ENCODE results near the gene CES3. TPM values are rescaled to one million over a fixed set of nuclear protein-coding genes. Genes with fewer than 3 reads are reported as not detected.
A peak's percentile ranks its signal among the peaks of the same experiment; 100 is the strongest.
"Not testable (repeated sequence)": the region's sequence is repeated elsewhere in the genome, so short reads cannot be mapped to it uniquely, and the experiment has no call there.

CES3 gene
- total RNA-seq, 1 donor: 0.54 TPM

DNA sequence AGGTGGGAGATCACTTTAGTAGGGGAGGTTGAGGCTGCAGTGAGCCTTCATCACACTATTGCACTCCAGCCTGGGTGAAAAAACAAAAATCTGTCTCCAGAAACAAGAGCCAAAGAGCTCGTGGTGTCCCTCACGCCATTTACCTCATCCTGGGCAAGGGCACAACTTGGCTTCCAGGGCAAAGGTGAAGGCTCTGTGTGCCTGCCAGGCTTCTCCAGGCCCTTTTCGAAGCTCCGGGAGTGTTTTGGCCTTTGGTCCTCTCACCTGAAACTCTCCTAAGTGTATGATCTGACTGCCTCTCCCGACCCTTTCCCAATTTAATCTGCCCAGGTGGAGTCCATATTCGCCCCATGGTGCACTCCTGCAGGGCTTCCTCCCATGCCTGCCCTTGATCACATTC lies 11.6 kb upstream of the CES3 start:
- DNase-seq (ENCODE audit: low read depth): no peak
- TF ChIP-seq, protein P1, sequence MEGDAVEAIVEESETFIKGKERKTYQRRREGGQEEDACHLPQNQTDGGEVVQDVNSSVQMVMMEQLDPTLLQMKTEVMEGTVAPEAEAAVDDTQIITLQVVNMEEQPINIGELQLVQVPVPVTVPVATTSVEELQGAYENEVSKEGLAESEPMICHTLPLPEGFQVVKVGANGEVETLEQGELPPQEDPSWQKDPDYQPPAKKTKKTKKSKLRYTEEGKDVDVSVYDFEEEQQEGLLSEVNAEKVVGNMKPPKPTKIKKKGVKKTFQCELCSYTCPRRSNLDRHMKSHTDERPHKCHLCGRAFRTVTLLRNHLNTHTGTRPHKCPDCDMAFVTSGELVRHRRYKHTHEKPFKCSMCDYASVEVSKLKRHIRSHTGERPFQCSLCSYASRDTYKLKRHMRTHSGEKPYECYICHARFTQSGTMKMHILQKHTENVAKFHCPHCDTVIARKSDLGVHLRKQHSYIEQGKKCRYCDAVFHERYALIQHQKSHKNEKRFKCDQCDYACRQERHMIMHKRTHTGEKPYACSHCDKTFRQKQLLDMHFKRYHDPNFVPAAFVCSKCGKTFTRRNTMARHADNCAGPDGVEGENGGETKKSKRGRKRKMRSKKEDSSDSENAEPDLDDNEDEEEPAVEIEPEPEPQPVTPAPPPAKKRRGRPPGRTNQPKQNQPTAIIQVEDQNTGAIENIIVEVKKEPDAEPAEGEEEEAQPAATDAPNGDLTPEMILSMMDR (IDR thresholded peaks at IDR 0.05; ENCODE audit: insufficient read depth, low read length): no peak
- H3K4me3 ChIP-seq (ENCODE audit: low read depth, low read length): no peak overlapping the region

DNA sequence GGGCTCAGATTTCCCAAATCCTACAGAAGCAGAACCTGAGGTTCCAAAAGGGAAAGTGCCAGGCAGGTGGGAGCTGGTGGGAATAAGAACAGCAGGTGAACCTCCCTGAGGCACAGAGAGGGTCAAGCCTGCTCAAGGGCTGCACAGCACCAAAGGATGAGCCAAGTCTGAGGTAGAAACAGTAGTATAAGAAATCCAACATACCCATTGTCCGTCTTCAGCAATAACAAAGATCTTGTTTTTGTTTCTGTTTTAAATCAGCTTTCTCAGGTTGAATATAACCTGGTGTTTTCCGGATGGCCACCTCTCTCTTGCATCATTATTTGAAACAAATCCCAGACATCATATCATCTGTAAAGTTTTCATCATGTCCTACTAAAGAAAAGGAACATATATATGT lies 10.6 kb upstream of the CES3 start:
- no peak overlapping the region for H3K4me3 ChIP-seq (ENCODE audit: low read depth, low read length)
- TF ChIP-seq, protein P1 (IDR thresholded peaks at IDR 0.05; ENCODE audit: insufficient read depth, low read length): no peak
- no peak for DNase-seq (ENCODE audit: low read depth)

DNA sequence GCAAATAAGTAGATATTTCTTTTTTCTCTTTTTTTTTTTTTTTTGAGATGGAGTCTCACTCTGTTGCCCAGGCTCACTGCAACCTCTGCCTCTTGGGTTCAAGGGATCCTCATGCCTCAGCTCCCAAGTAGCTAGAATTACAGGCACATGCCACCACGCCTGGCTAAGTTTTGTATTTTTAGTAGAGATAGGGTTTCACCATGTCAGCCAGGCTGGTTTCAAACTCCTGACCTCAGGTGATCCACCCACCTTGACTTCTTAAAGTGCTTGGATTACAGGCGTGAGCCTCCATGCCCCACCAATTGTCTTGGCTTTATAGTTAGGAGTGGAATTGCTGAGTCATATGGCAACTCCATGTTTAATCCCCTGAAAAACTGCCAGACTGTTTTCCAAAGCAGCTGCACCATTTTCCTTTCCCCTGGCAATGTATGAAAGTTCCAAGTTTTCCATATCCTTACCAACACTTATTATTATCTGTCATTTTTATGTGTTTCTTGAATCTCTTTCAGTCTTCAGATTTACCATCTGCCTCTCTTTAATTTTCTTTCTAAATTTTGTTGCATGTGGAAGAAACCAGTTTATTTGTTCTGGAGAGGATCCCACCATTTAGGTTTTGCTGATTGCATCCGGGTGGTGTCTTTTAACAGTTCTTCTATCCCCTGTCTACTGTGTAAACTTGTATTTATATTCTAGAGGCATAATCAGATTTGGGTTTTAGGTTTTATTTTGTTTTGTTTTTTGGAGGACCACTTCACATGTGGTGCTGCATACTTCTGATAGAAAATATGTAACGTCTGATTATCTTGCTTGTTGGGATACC lies 9.9 kb upstream of the CES3 start:
- no peak overlapping the region for H3K4me3 ChIP-seq (ENCODE audit: low read depth, low read length)
- DNase-seq (ENCODE audit: low read depth): no peak
- TF ChIP-seq, protein P1 (IDR thresholded peaks at IDR 0.05; ENCODE audit: insufficient read depth, low read length): no peak

DNA sequence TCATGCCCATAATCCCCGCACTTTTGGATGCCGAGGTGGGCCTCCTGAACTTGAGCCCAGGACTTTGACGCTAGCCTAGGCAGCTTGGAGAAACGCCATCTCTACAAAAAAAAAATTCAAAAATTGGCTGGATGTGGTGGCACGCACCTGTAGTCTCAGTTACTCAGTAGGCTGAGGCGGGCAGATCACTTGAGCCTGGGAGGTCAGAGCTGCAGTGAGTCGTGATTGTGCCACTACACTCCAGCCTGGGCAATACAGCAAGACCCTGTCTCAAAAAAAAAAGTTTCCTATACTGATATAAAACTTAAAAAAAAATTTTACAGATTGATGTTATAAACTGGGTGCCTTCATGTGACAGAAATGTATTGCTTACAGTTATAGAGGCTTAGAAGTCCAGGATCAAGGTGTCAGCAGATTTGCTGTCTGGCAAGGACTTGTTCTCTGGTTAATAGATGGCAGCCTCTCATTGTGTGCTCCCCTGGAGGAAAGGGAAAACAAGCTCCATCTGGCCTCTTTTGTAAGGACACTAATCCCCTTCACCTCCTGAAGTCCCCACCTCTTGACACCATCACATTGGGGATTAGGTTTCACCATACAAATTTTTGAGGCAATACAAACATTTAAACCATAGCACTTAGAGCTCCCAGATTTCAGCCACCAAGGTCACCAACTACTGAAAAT lies 8.5 kb upstream of the CES3 start:
- H3K4me3 ChIP-seq (ENCODE audit: low read depth, low read length): no peak overlapping the region
- DNase-seq (ENCODE audit: low read depth): no peak
- TF ChIP-seq, protein P1 (IDR thresholded peaks at IDR 0.05; ENCODE audit: insufficient read depth, low read length): no peak

DNA sequence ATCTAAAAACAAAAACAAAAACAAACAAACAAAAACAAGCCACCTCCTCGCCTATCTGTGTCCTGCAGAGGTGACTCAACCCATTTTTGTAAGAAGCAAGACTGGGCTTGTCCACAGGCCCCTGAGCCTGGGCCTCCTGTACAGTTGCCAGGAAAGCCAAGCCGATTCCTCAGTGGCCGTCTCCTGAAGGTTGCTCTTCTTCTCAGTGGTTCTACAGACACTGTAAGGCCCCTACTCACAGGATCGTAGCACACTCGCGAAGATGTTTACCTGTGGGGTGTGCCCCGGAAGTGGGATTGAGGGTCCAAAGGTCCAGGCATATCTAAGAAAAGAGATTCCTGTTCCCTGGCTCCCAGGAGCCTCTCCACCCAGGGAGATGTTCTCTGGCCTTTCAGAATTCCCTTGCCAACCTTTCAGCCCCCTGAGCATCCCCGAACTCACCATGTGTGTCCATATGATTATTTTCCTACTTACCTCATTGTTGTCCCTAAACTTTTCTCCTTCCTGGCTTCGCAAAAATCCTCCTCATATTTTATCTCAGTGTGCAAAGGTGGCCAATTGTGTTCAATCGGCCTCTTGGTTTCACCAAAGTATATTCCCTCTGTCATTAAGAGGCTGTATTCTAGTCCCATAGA lies 7.5 kb upstream of the CES3 start:
- TF ChIP-seq, protein P1 (IDR thresholded peaks at IDR 0.05; ENCODE audit: insufficient read depth, low read length): no peak
- no peak overlapping the region for H3K4me3 ChIP-seq (ENCODE audit: low read depth, low read length)
- DNase-seq (ENCODE audit: low read depth): no peak

DNA sequence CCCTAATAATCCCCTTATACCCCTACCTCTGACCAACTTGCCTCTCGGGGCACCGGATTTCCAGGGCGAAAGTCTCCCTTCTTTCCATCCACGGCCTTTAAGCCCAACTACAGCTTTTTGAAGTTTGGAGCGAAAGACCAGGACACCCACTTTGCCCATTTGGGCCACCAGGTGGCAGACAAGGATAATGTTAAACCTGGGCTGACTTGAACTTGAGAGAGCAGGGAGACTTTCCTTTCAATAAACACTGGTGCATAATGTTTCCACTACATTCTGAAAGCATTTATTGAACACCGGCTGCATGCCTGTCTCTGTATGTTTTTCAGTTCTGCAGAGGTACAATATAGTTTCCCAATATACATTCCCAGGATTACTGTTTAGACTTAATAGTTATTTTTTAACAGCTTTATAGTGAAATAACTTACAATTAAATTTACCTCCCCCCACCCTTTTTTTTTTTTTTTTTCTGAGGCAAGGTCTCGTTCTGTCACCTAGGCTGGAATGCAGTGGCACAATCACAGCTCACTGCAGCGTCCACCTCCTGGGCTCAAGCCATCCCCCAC lies 6.9 kb upstream of the CES3 start:
- peak; percentile 83 for DNase-seq (ENCODE audit: low read depth)
- TF ChIP-seq, protein P1 (IDR thresholded peaks at IDR 0.05; ENCODE audit: insufficient read depth, low read length): peak; percentile 88
- no peak overlapping the region for H3K4me3 ChIP-seq (ENCODE audit: low read depth, low read length)

DNA sequence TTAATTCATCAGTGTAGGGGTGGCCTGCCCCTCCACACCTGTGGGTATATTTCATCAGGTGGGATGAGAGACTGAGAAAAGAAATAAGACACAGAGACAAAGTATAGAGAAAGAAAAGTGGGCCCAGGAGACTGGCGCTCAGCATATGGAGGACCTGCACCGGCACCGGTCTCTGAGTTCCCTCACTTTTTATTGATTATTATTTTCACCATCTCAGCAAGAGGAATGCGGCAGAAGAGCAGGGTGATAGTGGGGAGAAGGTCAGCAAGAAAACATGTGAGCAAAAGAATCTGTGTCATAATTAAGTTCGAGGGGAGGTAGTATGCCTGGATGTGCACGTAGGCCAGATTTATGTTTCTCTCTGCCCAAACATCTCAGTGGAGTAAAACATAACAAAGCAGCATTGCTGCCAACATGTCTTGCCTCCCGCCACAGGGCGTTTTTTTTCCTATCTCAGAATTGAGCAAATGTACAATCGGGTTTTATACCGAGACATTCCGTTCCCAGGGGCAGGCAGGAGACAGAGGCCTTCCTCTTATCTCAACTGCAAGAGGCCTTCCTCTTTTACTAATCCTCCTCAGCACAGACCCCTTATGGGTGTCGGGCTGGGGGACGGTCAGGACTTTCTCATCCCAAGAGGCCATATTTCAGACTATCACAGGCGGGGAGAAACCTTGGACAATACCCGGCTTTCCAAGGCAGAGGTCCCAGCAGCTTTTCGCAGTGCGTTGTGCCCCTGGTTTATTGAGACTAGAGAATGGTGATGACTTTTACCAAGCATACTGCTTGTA lies 5.5 kb upstream of the CES3 start:
- not testable (repeated sequence) for DNase-seq (ENCODE audit: low read depth); H3K4me3 ChIP-seq (ENCODE audit: low read depth, low read length)

DNA sequence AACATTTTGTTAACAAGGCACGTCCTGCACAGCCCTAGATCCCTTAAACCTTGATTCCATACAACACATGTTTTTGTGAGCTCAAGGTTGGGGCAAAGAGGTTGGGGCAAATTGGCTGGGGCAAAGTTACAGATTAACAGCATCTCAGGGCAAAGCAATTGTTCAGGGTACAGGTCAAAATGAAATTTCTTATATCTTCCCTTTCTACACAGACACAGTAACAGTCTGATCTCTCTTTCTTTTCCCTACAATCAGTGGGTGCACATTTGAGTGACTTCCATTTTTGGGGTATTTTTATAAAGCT lies 5.0 kb upstream of the CES3 start:
- not testable (repeated sequence) for DNase-seq (ENCODE audit: low read depth)

More for the DNA sequence above, 5.0 kb upstream of the CES3 start:
- not testable (repeated sequence) for H3K4me3 ChIP-seq (ENCODE audit: low read depth, low read length)
